ENCODE data around the gene NHS.

DNA sequence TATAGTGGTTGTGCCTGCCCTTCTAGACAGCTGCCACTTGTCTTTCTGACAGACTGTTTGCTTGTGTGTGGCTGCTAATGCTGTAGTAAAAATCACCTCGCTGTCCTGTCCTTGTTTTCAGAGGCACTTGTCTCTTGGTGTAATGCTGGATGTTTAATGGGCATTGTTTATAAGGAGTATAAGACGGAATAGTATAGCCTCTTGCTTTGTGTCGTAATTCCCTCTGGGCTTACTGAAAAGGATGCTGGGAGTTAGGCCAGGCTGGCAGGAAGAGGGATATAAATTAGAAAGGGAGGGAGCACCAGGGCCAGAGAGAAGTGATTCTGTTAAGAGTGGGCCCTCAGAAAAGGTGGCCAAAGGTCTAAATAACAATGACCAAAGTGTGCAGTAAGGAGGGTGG, 29.0 kb downstream of the NHS start:
- TF ChIP-seq EZH2 (optimal IDR thresholded peaks at IDR 0.05; ENCODE audit: low read depth, low read length) (no peak), EZH2phosphoT487 (IDR thresholded peaks at IDR 0.05; ENCODE audit: low read length) (no peak)
- TF ChIP-seq, protein P1, sequence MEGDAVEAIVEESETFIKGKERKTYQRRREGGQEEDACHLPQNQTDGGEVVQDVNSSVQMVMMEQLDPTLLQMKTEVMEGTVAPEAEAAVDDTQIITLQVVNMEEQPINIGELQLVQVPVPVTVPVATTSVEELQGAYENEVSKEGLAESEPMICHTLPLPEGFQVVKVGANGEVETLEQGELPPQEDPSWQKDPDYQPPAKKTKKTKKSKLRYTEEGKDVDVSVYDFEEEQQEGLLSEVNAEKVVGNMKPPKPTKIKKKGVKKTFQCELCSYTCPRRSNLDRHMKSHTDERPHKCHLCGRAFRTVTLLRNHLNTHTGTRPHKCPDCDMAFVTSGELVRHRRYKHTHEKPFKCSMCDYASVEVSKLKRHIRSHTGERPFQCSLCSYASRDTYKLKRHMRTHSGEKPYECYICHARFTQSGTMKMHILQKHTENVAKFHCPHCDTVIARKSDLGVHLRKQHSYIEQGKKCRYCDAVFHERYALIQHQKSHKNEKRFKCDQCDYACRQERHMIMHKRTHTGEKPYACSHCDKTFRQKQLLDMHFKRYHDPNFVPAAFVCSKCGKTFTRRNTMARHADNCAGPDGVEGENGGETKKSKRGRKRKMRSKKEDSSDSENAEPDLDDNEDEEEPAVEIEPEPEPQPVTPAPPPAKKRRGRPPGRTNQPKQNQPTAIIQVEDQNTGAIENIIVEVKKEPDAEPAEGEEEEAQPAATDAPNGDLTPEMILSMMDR (IDR thresholded peaks at IDR 0.05; ENCODE audit: low read length) = no peak
